Ishikawa (cell line): Measurements from ENCODE around the gene COL4A2.

ENCODE experiments used
- CEBPB ChIP-seq: IDR thresholded peaks from 2 replicates; pipeline ENCODE4 v1.6.1; 2012
- EP300 ChIP-seq: IDR thresholded peaks from 2 replicates; pipeline ENCODE4 v1.6.1; 2012; ENCODE audit warnings: borderline replicate concordance
- TAF1 ChIP-seq: IDR thresholded peaks from 2 replicates; pipeline ENCODE4 v1.6.1; 2012; ENCODE audit warnings: low read depth, mild to moderate bottlenecking

GRCh38 chr13:110408286-110408685 lies 101.2 kb downstream of the COL4A2 start:
- no peak for TF ChIP-seq EP300
- TF ChIP-seq CEBPB = no peak
- no peak for TF ChIP-seq TAF1
